HG03575 (cell line): ENCODE data around the gene RBSN.

Experiments
- ATAC-seq: cut with Tn5 transposase; IDR thresholded peaks from one replicate; pipeline ENCODE4 v1.9.1; 2021; ENCODE audit not compliant: unreplicated experiment, insufficient number of reproducible peaks, low FRiP score; ENCODE audit errors: extremely low read depth

RBSN gene

GRCh38 chr3:15041950-15042349 lies 57.0 kb downstream of the RBSN start:
- no peak for ATAC-seq

- ATAC-seq: no peak
Measured at GRCh38 chr3:15040844-15041243, 58.1 kb downstream of the RBSN start.

DNA sequence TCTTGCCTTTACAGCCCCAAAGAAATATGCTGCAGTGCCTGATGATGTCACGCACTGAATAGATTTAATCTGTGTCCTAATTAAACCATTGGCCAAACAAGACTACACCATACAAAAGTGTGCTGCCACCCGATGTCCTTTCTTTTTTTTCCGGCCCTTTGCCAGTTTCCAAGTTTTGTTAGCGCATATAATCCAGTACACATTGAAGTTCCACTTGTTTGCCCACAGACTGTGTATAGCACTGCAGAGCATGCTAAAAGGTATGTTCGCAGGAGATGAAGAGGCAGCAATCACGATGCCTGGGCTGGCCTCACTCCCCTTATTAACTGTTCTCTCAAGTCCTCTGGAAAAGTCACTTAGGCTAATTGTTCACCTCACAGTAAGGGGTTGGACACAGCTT lies 60.6 kb downstream of the RBSN start:
- no peak for ATAC-seq

DNA sequence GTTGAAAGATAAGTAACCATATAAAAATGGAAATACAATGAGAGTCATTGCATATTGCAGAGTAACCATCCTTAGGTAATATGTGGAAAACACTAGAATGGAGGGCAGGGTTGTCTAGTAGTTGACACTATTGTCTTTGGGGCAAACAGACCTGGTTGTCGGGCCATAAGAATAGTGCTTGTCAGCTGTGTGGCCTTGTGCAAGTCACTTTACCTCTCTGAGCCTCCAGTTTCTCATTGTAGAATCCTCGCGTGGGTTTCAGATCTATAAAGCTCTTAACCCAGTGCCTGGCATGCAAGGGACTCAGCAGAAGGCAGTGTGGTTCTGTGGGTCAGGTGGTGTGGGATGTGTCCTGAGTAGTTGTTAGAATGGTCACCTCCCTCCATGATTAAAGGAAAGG lies 65.8 kb downstream of the RBSN start:
- ATAC-seq: no peak

- ATAC-seq: no peak
Measured at GRCh38 chr3:15032650-15033049, 66.3 kb downstream of the RBSN start.

GRCh38 chr3:15029625-15030024 lies 69.3 kb downstream of the RBSN start:
- ATAC-seq: no peak

DNA sequence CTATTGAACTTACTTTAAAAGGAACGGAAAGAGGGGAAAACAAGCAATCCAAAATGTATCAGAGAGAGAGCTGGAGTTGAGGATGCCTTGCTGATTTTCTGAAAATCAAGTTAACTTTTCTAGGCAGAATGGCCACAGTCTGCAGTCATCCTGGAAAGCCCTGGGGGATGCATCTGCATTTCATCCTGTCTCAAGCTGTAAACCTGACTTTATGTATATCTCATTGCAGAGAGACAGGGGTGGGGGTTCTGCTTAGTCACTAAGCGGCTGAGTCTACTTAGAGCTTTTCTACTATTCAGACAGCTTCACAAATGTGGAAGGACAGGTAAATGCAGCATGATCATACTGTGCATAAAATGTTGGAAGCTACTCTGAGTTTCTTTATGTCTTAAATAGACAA lies 75.2 kb downstream of the RBSN start:
- no peak for ATAC-seq

DNA sequence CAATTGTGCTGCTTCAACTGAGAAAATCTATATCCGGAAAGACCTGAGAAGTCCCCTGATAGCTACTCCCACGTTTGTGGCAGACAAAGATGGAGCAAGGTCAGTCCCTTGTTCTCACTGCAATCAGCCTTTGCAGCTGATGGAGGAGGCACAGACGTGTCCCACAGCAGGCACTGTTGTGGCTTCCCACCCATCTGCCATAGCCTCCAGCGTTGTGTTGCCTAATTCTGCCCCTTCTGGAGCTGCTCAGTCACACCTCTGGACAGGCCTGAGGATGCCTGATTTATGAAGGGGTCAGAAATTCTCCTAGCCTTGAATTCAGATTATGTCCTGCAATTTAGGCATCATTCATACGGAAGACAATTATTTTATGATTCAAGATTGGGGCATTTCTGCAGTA lies 75.7 kb downstream of the RBSN start:
- ATAC-seq: no peak
